Esophagus squamous epithelium (tissue), 5 donors: ENCODE data around the gene COA8. TPM values are rescaled to one million over a fixed set of nuclear protein-coding genes. Genes with fewer than 3 reads are reported as not detected.

ENCODE experiments used
- DNase-seq: peaks from one replicate; lab custom pipeline; 2025; lab: John Stamatoyannopoulos, UW
- H3K27ac ChIP-seq, 4 donors: fragments of 200-600 bp; sonication (generic); one replicate each; pipeline ENCODE4 v1.5.1; 2016 to 2019; ENCODE audit warnings: mild to moderate bottlenecking in 1 of 4
- H3K27me3 ChIP-seq, 4 donors: fragments of 200-600 bp; sonication (generic); 1 replicate in 3 of 4; 2 replicates in 1 of 4; pipeline versions ENCODE4 v1.5.1 to v1.6.0; 2017 to 2021; ENCODE audit warnings: antibody characterized with exemption in 1 of 4
- H3K36me3 ChIP-seq, 3 donors: fragments of 200-600 bp; sonication (generic); one replicate each; pipeline ENCODE4 v1.5.1; 2016 to 2019
- H3K4me1 ChIP-seq, 3 donors: fragments of 200-600 bp; sonication (generic); one replicate each; pipeline ENCODE4 v1.5.1; 2017 to 2019
- H3K4me3 ChIP-seq, 4 donors: fragments of 200-600 bp; sonication (generic); 1 replicate in 3 of 4; 2 replicates in 1 of 4; pipeline ENCODE4 v1.5.1; 2016 to 2019; ENCODE audit warnings: mild to moderate bottlenecking in 2 of 4, moderate library complexity in 1 of 4
- H3K9me3 ChIP-seq, 3 donors: fragments of 200-600 bp; sonication (generic); one replicate each; pipeline ENCODE4 v1.5.1; 2016 to 2019
- CTCF ChIP-seq, 6 experiments: fragments of 450-650 bp in 4 of 6; fragments of 200-600 bp in 2 of 6; sonication (generic) in 2 of 6; IDR thresholded peaks; one replicate each; pipeline ENCODE4 v1.5.1; 2016 to 2019; ENCODE audit warnings: antibody characterized with exemption in 6 of 6, mild to moderate bottlenecking in 4 of 6, moderate library complexity in 4 of 6
- POLR2A ChIP-seq, 4 donors: fragments of 450-650 bp; IDR thresholded peaks; one replicate each; pipeline ENCODE4 v1.6.1; 2017; ENCODE audit warnings: antibody characterized with exemption in 4 of 4, mild to moderate bottlenecking in 4 of 4, moderate library complexity in 3 of 4
- WGBS, 2 donors: methylation state at CpG; one replicate each; pipeline ENCODE4 v1.1.5; 2018; 5-methylcytosine and 5-hydroxymethylcytosine counted together
- intact Hi-C: fragments of 100-400 bp; cut with DNase I; formaldehyde crosslinking; loops from one replicate; pipeline ENCODE4 v1.15.0; 2022
- total RNA-seq, 4 donors: library from RNA; depleted of rRNA; stranded (reverse); fragments of >200 nt; gene quantifications; one replicate each; pipeline ENCODE4 v1.1.0, GENCODE V29; 2016
- donor health status: DM: yes; HTN: yes; CAD: no.

Gene COA8
- total RNA-seq, 4 donors from 2014 or later: 18.2 to 28.7 (median 22.7) TPM

- TF ChIP-seq POLR2A (IDR thresholded peaks at IDR 0.05) (no peak), CTCF (IDR thresholded peaks at IDR 0.05) (no peak)
- Histone ChIP-seq H3K4me3 (no peak overlapping the region), H3K4me1 (peaks cover 2 to 10% (median 3%) of the 10 kb centered on the region in 3 donors), H3K36me3 (no peaks in the 10 kb centered on the region), H3K27me3 (no peaks in the 10 kb centered on the region), H3K9me3 (no peaks in the 10 kb centered on the region), H3K27ac (no peak overlapping the region)
- WGBS, 2 donors: 39 to 62% methylated on average over 5 of the region's 5 CpGs
- DNase-seq: no peak
- intact Hi-C loops: no loop called here
Observed at GRCh38 chr14:103619057-103619456, 56.3 kb downstream of the COA8 start.

DNA sequence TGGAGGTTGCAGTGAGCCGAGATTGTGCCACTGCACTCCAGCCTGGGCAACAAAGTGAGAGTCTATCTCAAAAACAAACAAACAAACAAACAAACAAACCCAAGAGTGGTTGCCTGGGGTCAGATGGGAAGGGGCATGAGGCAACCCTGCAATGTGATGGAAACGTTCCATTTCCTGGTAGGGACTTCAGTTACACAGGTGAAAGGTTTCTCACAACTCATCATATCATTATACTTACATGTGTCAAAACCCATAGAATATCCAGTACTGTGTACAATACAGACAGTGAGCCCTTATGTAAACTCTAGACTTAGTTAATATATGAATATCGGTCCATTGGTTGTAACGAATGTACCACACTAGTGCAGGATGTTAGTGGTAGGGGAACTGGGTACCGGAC lies 59.1 kb downstream of the COA8 start:
- Histone ChIP-seq H3K36me3 (no peaks in the 10 kb centered on the region), H3K4me3 (no peak overlapping the region), H3K27me3 (no peaks in the 10 kb centered on the region), H3K27ac (no peak overlapping the region), H3K4me1 (peaks cover 18 to 34% (median 19%) of the 10 kb centered on the region in 3 donors), H3K9me3 (no peaks in the 10 kb centered on the region)
- TF ChIP-seq POLR2A (IDR thresholded peaks at IDR 0.05) (no peak), CTCF (IDR thresholded peaks at IDR 0.05) (no peak)
- intact Hi-C loops: loop anchor here (10.0 kb wide), 1 partner anchor 47 kb away; no protein-coding TSS in a partner anchor
- DNase-seq: no peak
- WGBS, 2 donors: 78 to 83% methylated on average over 4 to 5 of the region's 5 CpGs

- no peaks in the 10 kb centered on the region for H3K9me3 ChIP-seq
- H3K4me3 ChIP-seq: no peak overlapping the region
- TF ChIP-seq POLR2A (IDR thresholded peaks at IDR 0.05): no peak
- TF ChIP-seq CTCF (IDR thresholded peaks at IDR 0.05): no peak
- intact Hi-C loops: loop anchor here (10.0 kb wide), 1 partner anchor 49 kb away; no protein-coding TSS in a partner anchor
- peaks cover 26 to 48% (median 27%) of the 10 kb centered on the region in 3 donors for H3K4me1 ChIP-seq
- H3K27me3 ChIP-seq: no peaks in the 10 kb centered on the region
- no peaks in the 10 kb centered on the region for H3K36me3 ChIP-seq
- no peak overlapping the region for H3K27ac ChIP-seq
- no peak for DNase-seq
- 94 to 99% methylated on average over 4 of the region's 4 CpGs for WGBS, 2 donors
Observed at GRCh38 chr14:103623308-103623707, 60.5 kb downstream of the COA8 start.

DNA sequence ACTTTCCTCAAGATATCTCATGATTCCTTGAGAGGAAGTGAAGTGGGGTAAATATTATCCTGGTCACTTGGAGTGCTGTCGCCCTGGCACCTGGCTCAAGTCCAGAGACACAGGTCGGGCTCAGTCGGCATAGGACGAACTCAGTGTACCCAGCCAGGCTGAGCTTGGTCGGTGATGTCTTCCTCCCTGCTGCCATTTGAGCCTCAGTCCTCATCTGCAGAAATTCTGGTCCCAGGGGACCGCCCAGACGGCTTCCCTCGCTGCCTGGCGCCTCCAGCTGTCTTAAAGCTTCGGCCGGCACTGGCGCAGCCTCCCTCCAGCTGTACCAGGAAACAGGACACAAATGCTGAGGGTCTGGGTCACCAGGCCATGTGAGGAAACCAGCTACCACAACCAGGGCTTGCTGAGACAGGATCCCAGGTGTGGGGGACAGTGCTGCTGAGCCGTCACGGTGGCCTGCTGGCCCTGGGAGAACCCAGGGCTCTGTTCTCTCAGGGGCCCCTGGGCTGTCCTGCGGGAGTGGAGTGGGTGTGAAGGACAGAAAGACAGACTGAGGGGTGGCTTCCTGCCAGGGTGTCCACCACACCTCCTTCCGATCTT lies 61.2 kb downstream of the COA8 start:
- peaks cover 27 to 53% (median 31%) of the 10 kb centered on the region in 3 donors for H3K4me1 ChIP-seq
- H3K4me3 ChIP-seq: peak overlapping the region in 1 of 4 donors; percentile 4
- peak overlapping the region; percentile 66 to 86 (median 80) for H3K27ac ChIP-seq
- intact Hi-C loops: loop anchor here (10.0 kb wide), 1 partner anchor 49 kb away; no protein-coding TSS in a partner anchor
- H3K9me3 ChIP-seq: no peaks in the 10 kb centered on the region
- WGBS, 2 donors: 80% methylated on average over 1 of the region's 16 CpGs; no CpG with 5 or more reads in 1 of the 2 donors
- H3K27me3 ChIP-seq: no peaks in the 10 kb centered on the region
- no peak for DNase-seq
- no peaks in the 10 kb centered on the region for H3K36me3 ChIP-seq
- TF ChIP-seq CTCF (IDR thresholded peaks at IDR 0.05) (no peak), POLR2A (IDR thresholded peaks at IDR 0.05) (no peak)

- intact Hi-C loops: loop anchor here (10.0 kb wide), 1 partner anchor 50 kb away; no protein-coding TSS in a partner anchor
- no peak for TF ChIP-seq POLR2A (IDR thresholded peaks at IDR 0.05)
- TF ChIP-seq CTCF (IDR thresholded peaks at IDR 0.05): no peak
- H3K36me3 ChIP-seq: no peaks in the 10 kb centered on the region
- peak overlapping the region; percentile 66 to 86 (median 80) for H3K27ac ChIP-seq
- H3K4me3 ChIP-seq: peak overlapping the region in 1 of 4 donors; percentile 32
- H3K9me3 ChIP-seq: no peaks in the 10 kb centered on the region
- 2 to 6% methylated on average over 9 to 10 of the region's 10 CpGs for WGBS, 2 donors
- no peak for DNase-seq
- peaks cover 27 to 53% (median 31%) of the 10 kb centered on the region in 3 donors for H3K4me1 ChIP-seq
- no peaks in the 10 kb centered on the region for H3K27me3 ChIP-seq
Observed at GRCh38 chr14:103624860-103625259, 62.1 kb downstream of the COA8 start.
